ENCODE results near the gene MROH7.

Gene MROH7

DNA sequence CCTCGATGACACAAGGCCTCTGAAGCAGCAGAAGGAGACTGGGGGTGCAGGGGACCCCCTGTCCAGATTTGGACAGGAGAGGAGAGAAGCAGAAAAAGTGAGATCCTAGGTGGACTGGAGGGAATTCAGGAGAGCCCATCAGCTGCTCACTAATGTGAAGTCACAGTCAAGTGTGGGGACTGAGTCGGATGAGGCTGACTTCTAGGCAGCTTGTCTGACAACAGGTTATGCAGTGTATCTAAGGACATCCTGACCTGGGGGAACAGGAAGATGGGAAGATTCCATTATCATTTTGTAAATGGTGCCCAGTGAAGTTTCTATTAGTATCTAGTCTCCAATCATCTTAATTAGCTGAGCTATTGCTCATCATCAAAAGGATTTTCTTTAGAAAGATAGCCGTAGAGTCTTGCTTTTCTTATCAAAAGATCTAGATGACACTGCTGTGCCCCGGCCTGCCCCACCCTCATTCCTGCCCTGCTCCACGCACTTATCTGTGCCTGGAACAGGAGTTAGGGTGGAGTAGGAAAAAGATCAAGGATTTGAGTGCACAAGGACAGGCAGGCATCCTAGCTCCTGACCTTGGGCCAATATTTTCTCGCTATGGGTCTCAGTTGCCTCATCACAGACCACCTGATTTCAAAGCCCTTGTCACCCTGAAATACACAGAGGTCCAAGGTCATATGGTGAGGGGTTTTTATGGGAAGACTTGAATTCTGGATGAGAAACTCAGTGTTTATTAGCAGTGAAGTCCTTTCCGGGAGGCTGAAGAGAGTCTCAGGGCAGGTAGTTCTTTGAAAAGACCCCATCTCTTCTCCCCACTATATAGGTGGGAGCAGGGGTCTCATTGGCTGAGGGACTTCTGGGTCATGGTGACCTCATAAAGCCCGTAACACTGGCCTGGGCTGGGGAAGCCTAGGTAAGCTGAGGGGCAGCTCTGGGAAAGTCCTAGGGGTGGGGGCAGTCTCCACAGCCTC lies at the start of gene MROH7:
TSS of gene MROH7 (plus strand) at position 924 of the 974 bp plus-strand sequence. CDS start 11,141 bp downstream, outside the sequence.
- Histone ChIP-seq H3K9me3 (ENCODE audit: control insufficient read depth in 1 of 2, low read length in 2 of 2) (peaks cover 14 to 18% of the 10 kb centered on the region in 2 donors), H3K27ac (ENCODE audit: low read depth, low read length) (no peak within 1 kb of the TSS), H3K4me3 (ENCODE audit: low read depth in 1 of 2, low read length in 2 of 2) (no peak within 1 kb of the TSS), H3K27me3 (ENCODE audit: control insufficient read depth in 1 of 2, insufficient read depth in 2 of 2, low read length in 2 of 2) (no peaks in the 10 kb centered on the region), H3K4me1 (ENCODE audit: control insufficient read depth in 1 of 2, insufficient read depth in 2 of 2, low read length in 2 of 2) (peaks cover 18 to 26% of the 10 kb centered on the region in 2 donors), H3K9ac (ENCODE audit: low read depth in 1 of 2, low read length in 2 of 2) (no peak within 1 kb of the TSS), H3K36me3 (ENCODE audit: control insufficient read depth in 1 of 2, insufficient read depth in 2 of 2, low read length in 2 of 2) (no peaks in the 10 kb centered on the region)

DNA sequence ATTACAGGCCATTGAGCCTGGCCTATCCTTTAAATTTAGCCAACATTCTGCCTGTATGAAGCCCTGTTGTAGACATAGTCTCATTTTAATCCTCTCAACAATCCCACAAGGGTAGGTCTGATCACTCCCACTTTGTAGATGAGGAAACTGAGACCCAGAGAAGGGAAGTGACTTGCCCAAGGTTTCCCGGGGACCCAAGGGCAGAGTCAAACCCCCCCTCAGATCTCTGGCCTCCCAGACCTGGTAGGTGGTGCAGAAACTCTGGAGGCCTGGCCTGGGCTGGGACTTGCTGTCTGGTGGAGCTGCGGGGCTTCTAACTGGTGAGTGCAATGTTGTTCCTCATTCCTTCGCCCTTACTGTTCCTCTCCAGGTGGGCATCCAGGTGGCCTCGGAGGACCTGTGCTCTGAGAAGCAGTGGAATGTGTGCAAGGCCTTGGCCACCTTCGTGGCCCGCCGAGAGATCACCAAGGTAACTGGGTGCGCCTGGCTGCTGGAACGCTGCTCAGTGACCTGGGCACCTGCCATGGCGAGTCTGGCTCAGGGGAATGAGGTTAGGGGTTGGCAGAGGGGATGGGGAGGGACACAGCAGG lies 47.9 kb upstream of the MROH7 start:
- Histone ChIP-seq H3K9ac (ENCODE audit: low read depth in 1 of 2, low read length in 2 of 2) (no peak overlapping the region), H3K27me3 (ENCODE audit: control insufficient read depth in 1 of 2, insufficient read depth in 2 of 2, low read length in 2 of 2) (no peaks in the 10 kb centered on the region), H3K4me1 (ENCODE audit: control insufficient read depth in 1 of 2, insufficient read depth in 2 of 2, low read length in 2 of 2) (no peaks in the 10 kb centered on the region), H3K36me3 (ENCODE audit: control insufficient read depth in 1 of 2, insufficient read depth in 2 of 2, low read length in 2 of 2) (peaks cover 34 to 72% of the 10 kb centered on the region in 2 donors), H3K9me3 (ENCODE audit: control insufficient read depth in 1 of 2, low read length in 2 of 2) (no peaks in the 10 kb centered on the region), H3K4me3 (ENCODE audit: low read depth in 1 of 2, low read length in 2 of 2) (no peak overlapping the region), H3K27ac (ENCODE audit: low read depth, low read length) (no peak overlapping the region)

DNA sequence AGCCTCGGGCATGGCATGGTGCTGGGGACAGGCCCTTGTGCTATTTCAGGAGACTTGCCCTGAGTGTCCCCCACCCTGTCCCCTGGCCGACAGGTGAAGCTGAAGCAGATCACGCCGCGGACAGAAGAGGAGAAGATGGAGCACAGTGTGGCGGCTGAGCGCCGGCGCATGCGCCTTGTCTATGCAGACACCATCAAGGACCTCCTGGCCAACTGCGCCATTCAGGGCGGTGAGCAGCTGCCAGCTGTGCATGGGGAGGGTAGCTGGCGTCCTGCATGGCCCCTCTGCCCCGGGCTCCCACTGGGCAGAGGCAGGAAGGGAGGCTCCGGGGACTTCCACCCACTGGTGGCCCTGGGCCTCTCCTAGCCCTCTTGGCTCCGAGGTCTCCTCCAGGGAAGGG lies 47.1 kb upstream of the MROH7 start:
- H3K9ac ChIP-seq (ENCODE audit: low read depth in 1 of 2, low read length in 2 of 2): no peak overlapping the region
- no peaks in the 10 kb centered on the region for H3K4me1 ChIP-seq (ENCODE audit: control insufficient read depth in 1 of 2, insufficient read depth in 2 of 2, low read length in 2 of 2)
- H3K27me3 ChIP-seq (ENCODE audit: control insufficient read depth in 1 of 2, insufficient read depth in 2 of 2, low read length in 2 of 2): no peaks in the 10 kb centered on the region
- H3K36me3 ChIP-seq (ENCODE audit: control insufficient read depth in 1 of 2, insufficient read depth in 2 of 2, low read length in 2 of 2): peaks cover 37 to 72% of the 10 kb centered on the region in 2 donors
- no peaks in the 10 kb centered on the region for H3K9me3 ChIP-seq (ENCODE audit: control insufficient read depth in 1 of 2, low read length in 2 of 2)
- H3K27ac ChIP-seq (ENCODE audit: low read depth, low read length): no peak overlapping the region
- no peak overlapping the region for H3K4me3 ChIP-seq (ENCODE audit: low read depth in 1 of 2, low read length in 2 of 2)

DNA sequence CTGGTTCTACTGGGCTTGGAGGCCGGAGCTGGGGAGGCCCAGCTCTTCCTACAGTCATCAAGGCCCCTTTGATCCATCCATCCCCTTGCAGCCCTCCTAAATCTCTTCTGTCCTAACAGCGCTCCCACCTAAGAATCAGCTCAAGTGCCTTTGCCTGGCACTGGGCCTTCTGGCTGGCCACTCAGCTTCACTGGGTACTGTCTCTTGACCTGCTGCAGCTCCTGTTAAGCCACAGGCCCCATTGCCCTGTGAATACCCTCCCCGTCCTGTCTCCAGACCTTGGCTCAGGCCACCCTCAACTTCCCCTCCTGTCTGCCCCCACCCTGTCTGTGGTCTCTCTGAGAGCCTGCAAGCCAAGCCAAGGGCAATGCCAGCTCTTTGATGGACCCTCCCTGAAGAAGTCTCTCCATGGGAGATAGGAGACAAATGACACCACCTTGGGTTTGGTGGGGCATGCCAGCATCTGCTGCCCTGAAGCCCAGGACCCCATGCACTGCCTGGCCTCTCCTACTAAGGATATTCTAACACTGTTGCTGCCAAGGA lies 45.6 kb upstream of the MROH7 start:
- Histone ChIP-seq H3K4me3 (ENCODE audit: low read depth in 1 of 2, low read length in 2 of 2) (no peak overlapping the region), H3K27me3 (ENCODE audit: control insufficient read depth in 1 of 2, insufficient read depth in 2 of 2, low read length in 2 of 2) (no peaks in the 10 kb centered on the region), H3K4me1 (ENCODE audit: control insufficient read depth in 1 of 2, insufficient read depth in 2 of 2, low read length in 2 of 2) (no peaks in the 10 kb centered on the region), H3K9ac (ENCODE audit: low read depth in 1 of 2, low read length in 2 of 2) (no peak overlapping the region), H3K27ac (ENCODE audit: low read depth, low read length) (no peak overlapping the region), H3K9me3 (ENCODE audit: control insufficient read depth in 1 of 2, low read length in 2 of 2) (no peaks in the 10 kb centered on the region), H3K36me3 (ENCODE audit: control insufficient read depth in 1 of 2, insufficient read depth in 2 of 2, low read length in 2 of 2) (peaks cover 40 to 69% of the 10 kb centered on the region in 2 donors)

DNA sequence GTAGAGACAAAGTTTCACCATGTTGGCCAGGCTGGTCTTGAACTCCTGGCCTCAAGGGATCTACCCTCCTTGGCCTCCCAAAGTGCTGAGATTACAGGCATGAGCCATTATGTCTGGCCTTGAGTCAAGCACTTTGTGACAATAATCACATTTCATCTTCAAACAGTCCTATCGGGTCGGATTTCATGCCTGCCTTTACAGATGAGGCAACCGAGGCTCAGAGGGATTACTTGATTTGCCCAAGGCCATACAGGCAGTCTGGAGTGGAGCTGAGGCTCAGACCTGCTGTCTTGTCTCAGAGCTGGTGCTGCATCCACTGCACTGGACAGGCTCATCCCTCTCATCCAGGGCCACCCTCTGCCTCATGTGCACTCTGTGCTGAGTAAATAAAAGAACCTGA lies 44.8 kb upstream of the MROH7 start:
- Histone ChIP-seq H3K4me1 (ENCODE audit: control insufficient read depth in 1 of 2, insufficient read depth in 2 of 2, low read length in 2 of 2) (no peaks in the 10 kb centered on the region), H3K27me3 (ENCODE audit: control insufficient read depth in 1 of 2, insufficient read depth in 2 of 2, low read length in 2 of 2) (no peaks in the 10 kb centered on the region), H3K4me3 (ENCODE audit: low read depth in 1 of 2, low read length in 2 of 2) (no peak overlapping the region), H3K9me3 (ENCODE audit: control insufficient read depth in 1 of 2, low read length in 2 of 2) (no peaks in the 10 kb centered on the region), H3K36me3 (ENCODE audit: control insufficient read depth in 1 of 2, insufficient read depth in 2 of 2, low read length in 2 of 2) (peaks cover 41 to 69% of the 10 kb centered on the region in 2 donors), H3K9ac (ENCODE audit: low read depth in 1 of 2, low read length in 2 of 2) (no peak overlapping the region), H3K27ac (ENCODE audit: low read depth, low read length) (no peak overlapping the region)

DNA sequence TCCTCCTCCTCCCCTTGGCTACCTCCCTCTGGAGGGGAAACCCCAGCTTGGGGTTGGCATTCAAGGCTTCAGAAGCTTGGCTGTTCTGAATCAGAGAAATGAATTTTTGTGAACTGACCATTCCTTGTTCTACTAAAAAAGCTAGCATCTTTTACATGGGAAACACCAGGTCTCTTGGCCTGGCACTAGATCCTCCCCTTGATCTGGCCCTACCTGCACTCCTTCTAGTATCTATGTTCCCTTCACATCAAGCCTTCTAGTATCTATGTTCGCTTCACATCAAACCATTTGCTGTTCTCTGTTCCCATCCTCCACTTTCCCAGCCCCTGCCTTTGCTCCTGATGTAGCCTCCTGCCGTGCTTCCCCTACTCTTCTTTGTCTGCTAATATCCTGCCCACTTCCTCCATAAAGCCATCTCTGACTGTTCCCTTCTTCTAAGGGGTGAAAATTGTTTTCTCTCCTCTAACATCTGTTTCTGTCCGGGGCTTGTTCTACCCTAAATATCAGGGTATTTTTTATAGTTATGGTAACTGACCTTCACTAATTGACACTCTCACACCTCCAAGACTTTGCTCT lies 44.0 kb upstream of the MROH7 start:
- Histone ChIP-seq H3K4me3 (ENCODE audit: low read depth in 1 of 2, low read length in 2 of 2) (no peak overlapping the region), H3K27me3 (ENCODE audit: control insufficient read depth in 1 of 2, insufficient read depth in 2 of 2, low read length in 2 of 2) (no peaks in the 10 kb centered on the region), H3K36me3 (ENCODE audit: control insufficient read depth in 1 of 2, insufficient read depth in 2 of 2, low read length in 2 of 2) (peaks cover 41 to 68% of the 10 kb centered on the region in 2 donors), H3K27ac (ENCODE audit: low read depth, low read length) (no peak overlapping the region), H3K9me3 (ENCODE audit: control insufficient read depth in 1 of 2, low read length in 2 of 2) (no peaks in the 10 kb centered on the region), H3K4me1 (ENCODE audit: control insufficient read depth in 1 of 2, insufficient read depth in 2 of 2, low read length in 2 of 2) (no peaks in the 10 kb centered on the region), H3K9ac (ENCODE audit: low read depth in 1 of 2, low read length in 2 of 2) (no peak overlapping the region)

DNA sequence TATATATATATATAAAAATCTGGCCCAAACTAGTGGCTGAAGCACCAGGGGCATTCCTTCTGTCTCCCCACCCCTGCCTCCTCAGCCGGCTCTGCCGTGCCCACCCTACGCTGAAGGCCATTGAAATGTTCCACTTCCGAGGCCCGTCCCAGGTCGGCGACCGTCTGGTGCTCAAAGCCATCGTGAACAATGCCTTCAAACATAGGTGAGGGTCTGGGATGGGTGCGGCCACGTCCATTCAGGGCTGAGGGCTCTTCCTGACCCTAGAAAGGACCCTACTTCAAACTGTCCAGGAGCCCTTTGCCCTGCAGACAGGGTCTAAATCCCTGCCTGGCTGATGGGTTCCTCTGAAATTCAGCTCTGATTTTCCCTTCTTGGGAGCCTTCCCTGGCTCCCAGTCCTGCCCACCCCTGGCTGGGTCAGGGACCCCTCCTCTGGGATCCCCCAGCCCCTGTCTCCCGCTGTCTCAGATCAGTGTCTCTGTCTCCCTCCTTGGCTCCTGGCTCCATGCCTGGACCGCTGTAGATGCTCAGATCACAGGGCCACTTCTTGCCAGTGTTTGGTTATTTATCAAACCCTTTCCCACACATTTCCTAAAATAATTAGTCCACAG lies 42.3 kb upstream of the MROH7 start:
- Histone ChIP-seq H3K4me1 (ENCODE audit: control insufficient read depth in 1 of 2, insufficient read depth in 2 of 2, low read length in 2 of 2) (peaks cover 9 to 10% of the 10 kb centered on the region in 2 donors), H3K9me3 (ENCODE audit: control insufficient read depth in 1 of 2, low read length in 2 of 2) (no peaks in the 10 kb centered on the region), H3K9ac (ENCODE audit: low read depth in 1 of 2, low read length in 2 of 2) (no peak overlapping the region), H3K27me3 (ENCODE audit: control insufficient read depth in 1 of 2, insufficient read depth in 2 of 2, low read length in 2 of 2) (no peaks in the 10 kb centered on the region), H3K27ac (ENCODE audit: low read depth, low read length) (no peak overlapping the region), H3K36me3 (ENCODE audit: control insufficient read depth in 1 of 2, insufficient read depth in 2 of 2, low read length in 2 of 2) (peaks cover 35 to 63% of the 10 kb centered on the region in 2 donors), H3K4me3 (ENCODE audit: low read depth in 1 of 2, low read length in 2 of 2) (no peak overlapping the region)

DNA sequence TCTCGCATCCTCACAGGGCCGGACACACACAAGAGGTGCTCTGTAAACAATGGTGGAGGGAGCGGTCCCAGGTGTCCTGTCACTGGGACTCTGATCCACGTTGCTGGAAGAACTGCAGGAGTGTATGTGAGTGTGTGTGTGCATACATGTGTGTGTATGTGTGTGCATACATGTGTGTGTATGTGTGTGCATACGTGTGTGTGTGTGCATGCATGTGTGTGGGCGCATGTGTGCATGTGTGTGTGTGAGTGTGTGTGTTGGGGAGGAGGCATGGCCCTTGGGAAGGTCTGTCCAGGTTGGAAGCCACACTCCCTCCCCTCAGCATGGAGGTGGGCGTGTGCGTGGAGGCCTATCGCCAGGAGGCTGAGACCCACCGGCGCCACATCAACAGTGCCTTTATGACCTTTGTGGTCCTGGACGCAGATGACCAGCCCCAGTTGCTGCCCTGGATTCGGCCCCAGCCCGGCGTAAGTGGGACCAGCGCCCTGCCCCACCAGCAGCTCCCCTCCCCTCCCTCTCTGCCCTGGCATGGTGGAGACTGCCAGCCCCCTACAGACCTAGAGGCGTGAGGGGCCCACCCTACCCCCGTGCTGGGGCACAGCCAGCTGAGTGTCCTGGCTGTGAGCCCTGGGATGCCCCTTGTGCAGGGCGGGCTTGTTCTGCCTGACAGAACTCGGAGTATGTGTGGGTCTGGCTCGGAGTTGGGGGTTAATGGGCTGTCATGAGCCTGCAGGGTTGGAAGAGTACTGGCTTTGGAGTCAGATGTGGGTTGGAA lies 40.5 kb upstream of the MROH7 start:
- Histone ChIP-seq H3K27me3 (ENCODE audit: control insufficient read depth in 1 of 2, insufficient read depth in 2 of 2, low read length in 2 of 2) (no peaks in the 10 kb centered on the region), H3K36me3 (ENCODE audit: control insufficient read depth in 1 of 2, insufficient read depth in 2 of 2, low read length in 2 of 2) (peaks cover 33 to 61% of the 10 kb centered on the region in 2 donors), H3K4me1 (ENCODE audit: control insufficient read depth in 1 of 2, insufficient read depth in 2 of 2, low read length in 2 of 2) (peaks cover 20 to 22% of the 10 kb centered on the region in 2 donors), H3K9ac (ENCODE audit: low read depth in 1 of 2, low read length in 2 of 2) (no peak overlapping the region), H3K9me3 (ENCODE audit: control insufficient read depth in 1 of 2, low read length in 2 of 2) (no peaks in the 10 kb centered on the region), H3K4me3 (ENCODE audit: low read depth in 1 of 2, low read length in 2 of 2) (no peak overlapping the region), H3K27ac (ENCODE audit: low read depth, low read length) (no peak overlapping the region)

DNA sequence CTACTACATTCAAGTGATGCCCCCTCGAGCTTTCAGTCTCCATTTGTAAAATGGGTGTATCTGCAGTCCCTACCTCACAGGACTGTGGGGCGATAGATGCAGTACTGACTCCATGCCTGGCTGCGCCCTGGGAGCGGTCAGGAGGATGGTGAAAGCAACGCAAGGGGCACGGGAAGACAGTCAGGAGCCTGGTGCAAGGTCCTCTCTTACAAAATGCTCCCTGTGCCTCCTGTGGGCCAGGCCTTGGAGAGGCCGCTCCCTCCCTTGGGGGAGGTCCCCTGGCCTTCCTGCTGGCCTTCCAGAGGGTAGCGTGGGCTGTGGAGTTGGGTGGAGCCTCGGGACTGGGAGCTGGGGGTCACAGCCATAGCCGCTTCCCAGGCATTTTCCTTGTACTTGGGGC lies 39.9 kb upstream of the MROH7 start:
- no peaks in the 10 kb centered on the region for H3K27me3 ChIP-seq (ENCODE audit: control insufficient read depth in 1 of 2, insufficient read depth in 2 of 2, low read length in 2 of 2)
- H3K36me3 ChIP-seq (ENCODE audit: control insufficient read depth in 1 of 2, insufficient read depth in 2 of 2, low read length in 2 of 2): peaks cover 31 to 59% of the 10 kb centered on the region in 2 donors
- no peak overlapping the region for H3K4me3 ChIP-seq (ENCODE audit: low read depth in 1 of 2, low read length in 2 of 2)
- H3K9ac ChIP-seq (ENCODE audit: low read depth in 1 of 2, low read length in 2 of 2): no peak overlapping the region
- H3K9me3 ChIP-seq (ENCODE audit: control insufficient read depth in 1 of 2, low read length in 2 of 2): no peaks in the 10 kb centered on the region
- H3K27ac ChIP-seq (ENCODE audit: low read depth, low read length): no peak overlapping the region
- H3K4me1 ChIP-seq (ENCODE audit: control insufficient read depth in 1 of 2, insufficient read depth in 2 of 2, low read length in 2 of 2): peaks cover 25 to 26% of the 10 kb centered on the region in 2 donors
